ENCODE results near the gene MFSD2A.

GRCh38 chr1:39922251-39922688 is 32.7 kb upstream of the MFSD2A start:
- no peak for TF ChIP-seq CTCF (conservative IDR thresholded peaks at IDR 0.05; ENCODE audit: low read length)
- TF ChIP-seq EZH2phosphoT487 (IDR thresholded peaks at IDR 0.05; ENCODE audit: borderline replicate concordance) = no peak

All from Loucy (cell line).